ENCODE measurements around the gene WNT11. TPM values are rescaled to one million over a fixed set of nuclear protein-coding genes. Genes with fewer than 3 reads are reported as not detected.

WNT11 gene
- polyA plus RNA-seq, 1 experiment = not detected

DNA sequence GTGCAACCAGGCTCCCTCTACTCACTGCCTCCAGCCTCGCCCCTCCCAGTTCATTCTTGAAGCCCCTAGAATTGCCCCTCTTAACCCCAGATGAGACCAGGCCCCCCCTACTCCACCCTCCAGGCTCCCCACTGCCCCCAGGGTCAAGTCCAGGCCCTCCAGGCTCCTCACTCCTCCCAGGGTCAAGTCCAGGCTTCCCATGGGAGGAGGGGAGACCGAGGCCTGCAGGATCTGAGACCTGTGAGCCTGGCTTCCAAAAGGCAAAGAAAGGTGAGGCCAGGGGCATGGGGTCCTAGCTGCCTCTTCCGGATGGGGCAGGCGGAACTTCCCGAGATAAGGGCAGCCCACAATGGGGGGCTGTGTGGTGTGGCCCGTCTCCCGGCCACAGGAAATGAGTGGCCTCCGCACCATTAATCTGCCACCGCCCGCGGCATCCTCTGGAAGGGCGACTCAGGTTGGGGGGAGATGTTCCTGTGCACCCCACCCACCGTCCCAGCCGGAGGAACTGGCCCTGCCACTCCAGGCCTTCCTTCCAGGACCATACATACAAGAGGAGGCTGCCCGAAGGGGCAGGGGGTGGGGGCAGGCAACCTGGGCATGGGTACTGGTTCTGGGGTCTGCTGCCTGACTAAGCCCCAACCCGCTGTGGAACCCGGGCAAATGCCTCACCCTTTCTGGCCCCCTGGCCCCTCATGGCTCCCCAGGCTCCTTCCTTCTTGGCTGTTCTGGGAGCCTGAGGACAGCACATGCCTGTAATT, 35.1 kb upstream of the WNT11 start:
- Histone ChIP-seq H3K27me3 (ENCODE audit: control insufficient read depth, insufficient read depth, low read length) (peaks cover 39% of the 10 kb centered on the region), H3K9me3 (ENCODE audit: control insufficient read depth, insufficient read depth, low read length) (no peaks in the 10 kb centered on the region; the same call in 1 of the 2 replicates), H3K4me3 (ENCODE audit: low read depth, low read length) (no peak overlapping the region), H3K27ac (ENCODE audit: low read depth, low read length) (no peak overlapping the region)
- ChIA-PET CTCF (no interaction called here), POLR2A (no interaction called here)
- TF ChIP-seq, protein P1, sequence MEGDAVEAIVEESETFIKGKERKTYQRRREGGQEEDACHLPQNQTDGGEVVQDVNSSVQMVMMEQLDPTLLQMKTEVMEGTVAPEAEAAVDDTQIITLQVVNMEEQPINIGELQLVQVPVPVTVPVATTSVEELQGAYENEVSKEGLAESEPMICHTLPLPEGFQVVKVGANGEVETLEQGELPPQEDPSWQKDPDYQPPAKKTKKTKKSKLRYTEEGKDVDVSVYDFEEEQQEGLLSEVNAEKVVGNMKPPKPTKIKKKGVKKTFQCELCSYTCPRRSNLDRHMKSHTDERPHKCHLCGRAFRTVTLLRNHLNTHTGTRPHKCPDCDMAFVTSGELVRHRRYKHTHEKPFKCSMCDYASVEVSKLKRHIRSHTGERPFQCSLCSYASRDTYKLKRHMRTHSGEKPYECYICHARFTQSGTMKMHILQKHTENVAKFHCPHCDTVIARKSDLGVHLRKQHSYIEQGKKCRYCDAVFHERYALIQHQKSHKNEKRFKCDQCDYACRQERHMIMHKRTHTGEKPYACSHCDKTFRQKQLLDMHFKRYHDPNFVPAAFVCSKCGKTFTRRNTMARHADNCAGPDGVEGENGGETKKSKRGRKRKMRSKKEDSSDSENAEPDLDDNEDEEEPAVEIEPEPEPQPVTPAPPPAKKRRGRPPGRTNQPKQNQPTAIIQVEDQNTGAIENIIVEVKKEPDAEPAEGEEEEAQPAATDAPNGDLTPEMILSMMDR (IDR thresholded peaks at IDR 0.05; ENCODE audit: low read depth, low read length) = no peak
- no peak for DNase-seq (ENCODE audit: low read depth, low spot score)

DNA sequence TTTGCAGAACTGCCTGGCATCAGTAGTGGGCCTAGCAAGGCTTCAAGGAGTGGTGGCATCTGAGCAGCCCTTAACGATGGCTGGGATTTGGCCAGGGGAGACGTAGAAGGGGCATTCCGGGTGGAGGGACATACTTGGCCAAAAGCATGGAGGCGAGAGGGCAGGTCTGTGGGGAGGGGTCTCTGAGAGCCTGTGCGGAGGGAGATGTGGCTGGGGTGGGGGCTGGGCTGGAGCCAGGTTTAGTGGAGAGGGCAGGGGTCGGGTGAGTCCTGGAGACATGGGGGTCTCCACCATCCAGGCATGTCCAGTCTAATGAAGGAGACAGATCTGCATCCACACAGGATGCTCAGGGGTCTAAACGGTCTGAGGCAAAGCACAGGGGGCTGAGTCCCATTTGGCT, 34.4 kb upstream of the WNT11 start:
- Histone ChIP-seq H3K4me3 (ENCODE audit: low read depth, low read length) (no peak overlapping the region), H3K27ac (ENCODE audit: low read depth, low read length) (no peak overlapping the region), H3K27me3 (ENCODE audit: control insufficient read depth, insufficient read depth, low read length) (peaks cover 33% of the 10 kb centered on the region), H3K9me3 (ENCODE audit: control insufficient read depth, insufficient read depth, low read length) (no peaks in the 10 kb centered on the region; the same call in 1 of the 2 replicates)
- TF ChIP-seq, protein P1 (IDR thresholded peaks at IDR 0.05; ENCODE audit: low read depth, low read length) = no peak
- DNase-seq (ENCODE audit: low read depth, low spot score) = no peak
- CTCF ChIA-PET = no interaction called here
- POLR2A ChIA-PET = no interaction called here

DNA sequence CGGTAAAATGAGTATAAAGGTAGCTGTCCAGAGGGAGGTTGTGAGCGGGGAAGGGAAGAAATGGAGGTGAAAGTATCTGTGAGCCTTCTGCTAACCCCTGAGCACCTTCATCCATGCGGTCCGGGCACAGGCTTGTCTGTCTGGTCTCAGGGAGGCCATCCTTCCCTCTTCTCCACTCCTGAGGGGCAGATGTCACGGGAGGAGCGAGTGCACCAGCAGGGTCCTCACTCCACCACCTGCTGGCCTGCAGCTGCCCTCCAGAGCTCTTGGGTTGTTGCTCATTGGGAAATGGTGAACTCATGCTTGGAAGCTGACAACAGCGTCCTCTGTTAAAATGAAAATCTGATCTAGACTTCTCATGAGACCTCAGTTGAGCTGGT, 33.8 kb upstream of the WNT11 start:
- ChIA-PET POLR2A (no interaction called here), CTCF (no interaction called here)
- no peak overlapping the region for H3K4me3 ChIP-seq (ENCODE audit: low read depth, low read length)
- no peaks in the 10 kb centered on the region; the same call in 1 of the 2 replicates for H3K9me3 ChIP-seq (ENCODE audit: control insufficient read depth, insufficient read depth, low read length)
- no peak for DNase-seq (ENCODE audit: low read depth, low spot score)
- H3K27ac ChIP-seq (ENCODE audit: low read depth, low read length) = no peak overlapping the region
- TF ChIP-seq, protein P1 (IDR thresholded peaks at IDR 0.05; ENCODE audit: low read depth, low read length) = no peak
- peaks cover 32% of the 10 kb centered on the region for H3K27me3 ChIP-seq (ENCODE audit: control insufficient read depth, insufficient read depth, low read length)

DNA sequence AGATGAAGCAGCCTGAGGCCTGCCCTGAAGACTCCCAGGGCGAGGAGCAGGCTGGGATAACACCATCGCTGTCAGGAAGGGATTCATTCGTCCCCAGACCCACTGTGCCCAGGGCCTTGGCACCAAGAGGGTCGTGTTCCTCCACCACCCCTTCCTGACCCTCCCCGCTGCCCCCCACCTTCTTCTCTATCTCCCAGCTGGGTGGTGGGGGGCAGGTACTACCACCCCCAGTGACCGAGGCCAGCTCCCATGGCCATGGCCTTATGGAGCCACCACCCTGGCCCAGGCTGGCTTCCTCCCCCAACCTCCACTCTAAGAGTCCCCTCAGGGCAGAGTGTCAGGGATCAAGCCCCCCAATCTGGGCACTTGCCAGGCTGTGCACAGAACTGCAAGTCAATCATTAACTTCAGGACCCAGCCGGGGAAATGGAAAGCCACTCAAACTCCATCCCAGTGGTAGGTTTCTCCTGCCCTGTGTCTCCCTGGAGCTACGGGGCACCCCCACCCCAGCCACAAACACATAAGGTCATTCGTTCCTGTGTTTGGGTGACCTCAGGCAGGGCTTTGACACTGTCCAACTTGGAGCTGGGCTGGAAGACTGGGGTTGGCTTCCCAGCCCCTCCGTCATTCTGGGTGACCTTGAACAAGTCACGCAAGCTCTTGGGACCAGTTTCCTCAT, 33.3 kb upstream of the WNT11 start:
- ChIA-PET CTCF (no interaction called here), POLR2A (no interaction called here)
- no peaks in the 10 kb centered on the region; the same call in 1 of the 2 replicates for H3K9me3 ChIP-seq (ENCODE audit: control insufficient read depth, insufficient read depth, low read length)
- TF ChIP-seq, protein P1 (IDR thresholded peaks at IDR 0.05; ENCODE audit: low read depth, low read length) = no peak
- H3K4me3 ChIP-seq (ENCODE audit: low read depth, low read length) = no peak overlapping the region
- peaks cover 30% of the 10 kb centered on the region for H3K27me3 ChIP-seq (ENCODE audit: control insufficient read depth, insufficient read depth, low read length)
- no peak overlapping the region for H3K27ac ChIP-seq (ENCODE audit: low read depth, low read length)
- DNase-seq (ENCODE audit: low read depth, low spot score) = no peak

DNA sequence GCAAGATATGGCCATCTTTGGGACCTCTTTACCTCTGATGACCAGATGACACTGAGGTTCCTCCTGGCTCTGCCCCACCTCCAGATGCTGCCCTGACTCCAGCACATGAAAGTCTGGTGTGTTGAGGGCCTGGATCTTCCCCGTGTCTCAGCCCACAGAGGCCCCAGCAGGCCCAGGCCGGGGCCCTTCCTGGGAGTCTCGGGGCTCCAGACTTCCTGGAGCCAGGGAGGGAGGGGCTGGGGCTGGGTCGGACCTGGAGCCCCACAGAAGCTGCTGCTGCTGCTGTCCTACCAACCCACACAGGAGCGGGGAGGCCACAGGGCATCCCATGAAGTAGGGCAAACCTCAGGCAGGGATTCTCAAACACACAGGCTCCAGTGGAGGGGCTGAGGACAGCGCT, 32.2 kb upstream of the WNT11 start:
- H3K9me3 ChIP-seq (ENCODE audit: control insufficient read depth, insufficient read depth, low read length) = no peaks in the 10 kb centered on the region; the same call in 1 of the 2 replicates
- H3K27ac ChIP-seq (ENCODE audit: low read depth, low read length) = no peak overlapping the region
- ChIA-PET POLR2A (no interaction called here), CTCF (no interaction called here)
- peaks cover 24% of the 10 kb centered on the region for H3K27me3 ChIP-seq (ENCODE audit: control insufficient read depth, insufficient read depth, low read length)
- no peak overlapping the region for H3K4me3 ChIP-seq (ENCODE audit: low read depth, low read length)
- DNase-seq (ENCODE audit: low read depth, low spot score) = no peak
- TF ChIP-seq, protein P1 (IDR thresholded peaks at IDR 0.05; ENCODE audit: low read depth, low read length) = no peak

Measured in AG04450 (cell line).